ENCODE measurements around the gene ARF6. TPM values are rescaled to one million over a fixed set of nuclear protein-coding genes. Genes with fewer than 3 reads are reported as not detected.
"Not testable (repeated sequence)": the region's sequence is repeated elsewhere in the genome, so short reads cannot be mapped to it uniquely, and the experiment has no call there.

The ARF6 gene
- total and polyA plus RNA-seq, 9 of the 15 experiments (the other 6 are each of a cell fraction or from before 2014, with no cell fraction given) = 15.3 to 35.2 (median 24.9) TPM

- no peak for TF ChIP-seq MBD1 (CRISPR knock-in tag; IDR thresholded peaks at IDR 0.05)
- no peak for TF ChIP-seq EZH2 (IDR thresholded peaks at IDR 0.05; ENCODE audit: borderline replicate concordance, low read depth, low read length)
- TF ChIP-seq BCOR (IDR thresholded peaks at IDR 0.05) = no peak
These were observed 41.8 kb downstream of the ARF6 start (continued) for GRCh38 chr14:49934646-49935045.

GRCh38 chr14:49935526-49935925 lies 42.6 kb downstream of the ARF6 start:
- Histone ChIP-seq H3K4me2 (ENCODE audit: insufficient read depth, low read length) (no peak overlapping the region), H3K36me3 (ENCODE audit: control insufficient read depth, insufficient read depth, low read length) (no peaks in the 10 kb centered on the region), H3K27me3 (ENCODE audit: control insufficient read depth in 2 of 2, insufficient read depth in 2 of 2, low read length in 2 of 2) (no peaks in the 10 kb centered on the region), H3K9me1 (ENCODE audit: control insufficient read depth, insufficient read depth, low read length) (no peaks in the 10 kb centered on the region), H3K79me2 (ENCODE audit: control insufficient read depth, insufficient read depth, low read length) (no peaks in the 10 kb centered on the region), H3K9me3 (replicated peaks; ENCODE audit: control insufficient read depth, insufficient read depth, low read depth, low read length) (0 out of 2 replicates have a peak, but pooled peaks cover 2% of the 10 kb centered on the region), H3K4me3 (no peak overlapping the region), H3K27ac (ENCODE audit: extremely low read depth, low read depth, low read length) (no peak overlapping the region), H4K20me1 (replicated peaks; ENCODE audit: control insufficient read depth, insufficient read depth, low read length) (no peaks in the 10 kb centered on the region), H3K4me1 (replicated peaks in 1 of 2; ENCODE audit: control insufficient read depth in 2 of 2, insufficient read depth in 2 of 2, low read length in 2 of 2) (peaks cover 0 to 4% of the 10 kb centered on the region in 2 experiments; a peak in 1 of 5 replicates), H2AFZ (ENCODE audit: low read depth, low read length) (no peak overlapping the region), H3K9ac (ENCODE audit: insufficient read depth in 1 of 2, low read depth in 2 of 2, low read length in 2 of 2) (no peak overlapping the region)
- FAIRE-seq (no peak), DNase-seq (ENCODE audit: extremely low read depth in 1 of 4, low spot score in 3 of 4) (no peak), ATAC-seq (no peak)
- intact Hi-C loops (cut with micrococcal nuclease) (no loop called here), in situ Hi-C loops (cut with MboI) (no loop called here)
- no TSS peak for BruUV-seq (replicated peaks)
- no peak for TF ChIP-seq SIX5 (IDR thresholded peaks at IDR 0.05; ENCODE audit: borderline replicate concordance in 1 of 2, insufficient read depth in 1 of 2, low read depth in 1 of 2, low read length in 2 of 2)
- no peak for TF ChIP-seq FIP1L1 (IDR thresholded peaks at IDR 0.05; ENCODE audit: low read depth, low read length, poor library complexity, severe bottlenecking)
- TF ChIP-seq ATF1 (CRISPR knock-in tag; IDR thresholded peaks at IDR 0.05) = no peak
- no peak for TF ChIP-seq ATF1 (tag; IDR thresholded peaks at IDR 0.05)
- no peak for TF ChIP-seq CTCF (IDR thresholded peaks at IDR 0.05 in 2 of 3, conservative IDR thresholded peaks at IDR 0.05 in 1 of 3; ENCODE audit: insufficient read depth in 2 of 3, low read depth in 1 of 3, low read length in 3 of 3)
- TF ChIP-seq HINFP (tag; conservative IDR thresholded peaks at IDR 0.05; ENCODE audit: low read depth) = no peak
- POLR2A ChIA-PET = no interaction called here
- WGBS (ENCODE audit: insufficient coverage, low coverage, missing lambda C conversion rate) = 95% methylated on average over 3 of the region's 3 CpGs
- CTCF ChIA-PET (ENCODE audit: low intra/inter-chr PET ratio) = no interaction called here

GRCh38 chr14:49936246-49936645 lies 43.4 kb downstream of the ARF6 start:
- intact Hi-C loops (cut with micrococcal nuclease); FAIRE-seq; H3K9me3 ChIP-seq (replicated peaks; ENCODE audit: control insufficient read depth, insufficient read depth, low read depth, low read length); DNase-seq (ENCODE audit: extremely low read depth in 1 of 4, low spot score in 3 of 4); H3K27ac ChIP-seq (ENCODE audit: extremely low read depth, low read depth, low read length); H3K9ac ChIP-seq (ENCODE audit: insufficient read depth in 1 of 2, low read depth in 2 of 2, low read length in 2 of 2); POLR2A ChIA-PET; in situ Hi-C loops (cut with MboI); H3K9me1 ChIP-seq (ENCODE audit: control insufficient read depth, insufficient read depth, low read length); H3K27me3 ChIP-seq (ENCODE audit: control insufficient read depth in 2 of 2, insufficient read depth in 2 of 2, low read length in 2 of 2); H4K20me1 ChIP-seq (replicated peaks; ENCODE audit: control insufficient read depth, insufficient read depth, low read length); BruUV-seq (replicated peaks); H3K4me2 ChIP-seq (ENCODE audit: insufficient read depth, low read length); CTCF ChIA-PET (ENCODE audit: low intra/inter-chr PET ratio); ATAC-seq; H3K4me1 ChIP-seq (replicated peaks in 1 of 2; ENCODE audit: control insufficient read depth in 2 of 2, insufficient read depth in 2 of 2, low read length in 2 of 2); H3K79me2 ChIP-seq (ENCODE audit: control insufficient read depth, insufficient read depth, low read length); H2AFZ ChIP-seq (ENCODE audit: low read depth, low read length); H3K36me3 ChIP-seq (ENCODE audit: control insufficient read depth, insufficient read depth, low read length); H3K4me3 ChIP-seq: not testable (repeated sequence)
- WGBS (ENCODE audit: insufficient coverage, low coverage, missing lambda C conversion rate) = 56% methylated on average over 2 of the region's 2 CpGs

All from K562 (cell line).